ENCODE data around the gene ARHGEF28. TPM values are rescaled to one million over a fixed set of nuclear protein-coding genes. Genes with fewer than 3 reads are reported as not detected.

Gene ARHGEF28
- total RNA-seq, 1 experiment from 2014 or later = 0.57 TPM

GRCh38 chr5:73743161-73743560 lies 117.2 kb downstream of the ARHGEF28 start:
- Histone ChIP-seq H3K79me1 (ENCODE audit: insufficient read depth, low read depth, low read length, poor library complexity, severe bottlenecking) (no peaks in the 10 kb centered on the region), H3K4me1 (ENCODE audit: insufficient read depth, low read length) (no peaks in the 10 kb centered on the region), H4K91ac (ENCODE audit: insufficient read length, low read depth, low read length) (no peak overlapping the region), H3T11ph (ENCODE audit: low read length) (no peak overlapping the region), H3K23ac (ENCODE audit: insufficient read length, low read depth, low read length) (no peak overlapping the region), H3K14ac (ENCODE audit: insufficient read depth, low read length) (no peak overlapping the region), H2BK20ac (ENCODE audit: low read depth, low read length, poor library complexity, severe bottlenecking) (no peak overlapping the region), H3K9ac (ENCODE audit: extremely low read depth, insufficient read length, low read length) (no peak overlapping the region), H4K8ac (replicated peaks; ENCODE audit: insufficient read length, low read depth, low read length) (no peak overlapping the region), H3K56ac (ENCODE audit: insufficient read length, low read depth, low read length) (no peak overlapping the region), H3K4ac (ENCODE audit: low read depth, low read length) (no peak overlapping the region), H2AK5ac (ENCODE audit: insufficient read length, low read length) (no peak overlapping the region), H2BK15ac (ENCODE audit: low read depth, low read length) (no peak overlapping the region), H2AFZ (ENCODE audit: low read length) (no peak overlapping the region), H3K27ac (ENCODE audit: insufficient read length, low read depth, low read length) (no peak overlapping the region), H3K79me2 (ENCODE audit: insufficient read depth, low read length) (no peaks in the 10 kb centered on the region), H3K9me3 (ENCODE audit: control insufficient read depth, low read depth, low read length) (no peaks in the 10 kb centered on the region), H3K27me3 (ENCODE audit: insufficient read depth, low read length) (no peaks in the 10 kb centered on the region), H3K23me2 (ENCODE audit: insufficient read length, low read depth, low read length, poor library complexity, severe bottlenecking) (no peaks in the 10 kb centered on the region), H4K20me1 (ENCODE audit: control insufficient read depth, insufficient read depth, insufficient read length) (no peaks in the 10 kb centered on the region), H2BK5ac (ENCODE audit: insufficient read length, low read length) (no peak overlapping the region), H4K5ac (ENCODE audit: insufficient read length, low read depth, low read length) (no peak overlapping the region), H3K4me2 (ENCODE audit: insufficient read depth, insufficient read length, low read length) (no peak overlapping the region), H2BK12ac (ENCODE audit: insufficient read length, low read depth, low read length) (no peak overlapping the region), H3K18ac (ENCODE audit: insufficient read length, low read depth, low read length) (no peak overlapping the region), H2BK120ac (ENCODE audit: low read depth, low read length, poor library complexity, severe bottlenecking) (no peak overlapping the region)
- peaks cover 12 to 13% of the 10 kb centered on the region in 2 experiments for H3K4me1 Mint-ChIP-seq
- DNase-seq = no peak
- H3K36me3 Mint-ChIP-seq (ENCODE audit: insufficient read depth in 1 of 3, low read depth in 3 of 3) = no peaks in the 10 kb centered on the region
- no peak for TF ChIP-seq CTCF (conservative IDR thresholded peaks at IDR 0.05)
- H3K27ac Mint-ChIP-seq = no peak overlapping the region
- no peak overlapping the region for H3K4me3 Mint-ChIP-seq
- no peaks in the 10 kb centered on the region for H3K9me3 Mint-ChIP-seq
- peaks cover 2% of the 10 kb centered on the region; the same call in 1 of the 2 replicates for H3K27me3 Mint-ChIP-seq (ENCODE audit: low read depth)
- no CpG with 5 or more reads among the region's 2 CpGs for WGBS (ENCODE audit: extremely low coverage, insufficient read length, low lambda C conversion rate)
